Endothelial cell of umbilical vein (primary cell): ENCODE data around the gene GRID1. TPM values are rescaled to one million over a fixed set of nuclear protein-coding genes. Genes with fewer than 3 reads are reported as not detected.

Experiments used
- BruUV-seq: library from RNA; stranded (reverse); fragments of 400-500 nt; replicated peaks from 2 replicates; lab custom pipeline; 2021; lab: Mats Ljungman, UMichigan
- CTCF ChIA-PET: fragments of 300-600, 350-600 bp; sonication (Branson Sonifier 250); formaldehyde crosslinking; loops from one replicate; lab custom pipeline; 2021; ENCODE audit warnings: antibody characterized with exemption, inconsistent platforms; lab: Charles Lee
- POLR2A ChIA-PET: fragments of 300-600, 350-600 bp; sonication (Branson Sonifier 250); formaldehyde crosslinking; loops from one replicate; lab custom pipeline; 2021; ENCODE audit warnings: antibody characterized with exemption, inconsistent platforms; lab: Charles Lee
- DNase-seq: peaks from one replicate; pipeline ENCODE4 v3.0.0-alpha.2; 2011; ENCODE audit warnings: low read depth, low spot score
- FAIRE-seq: peaks from 2 replicates; lab custom pipeline; 2011; peaks lifted over from hg19 to GRCh38; lab: Jason Lieb, UNC
- H2AFZ ChIP-seq: 2 replicates; pipeline ENCODE4 v1.6.0; 2012; ENCODE audit warnings: low read depth, low read length, control low read depth, inconsistent platforms
- H3K27ac ChIP-seq: 2 replicates; pipeline ENCODE4 v1.5.1; 2011; ENCODE audit warnings: low read depth, mild to moderate bottlenecking, control low read depth, low read length, moderate library complexity; ENCODE audit not compliant: insufficient read depth
- H3K27me3 ChIP-seq, 2 experiments: 2 replicates each; pipeline versions ENCODE4 v1.6.0 to v1.6.1; 2011; ENCODE audit warnings: low read length in 2 of 2, mixed read lengths in 1 of 2; ENCODE audit not compliant: control insufficient read depth in 2 of 2, insufficient read depth in 2 of 2
- H3K36me3 ChIP-seq, 2 experiments: 2 replicates in 1 of 2; 3 replicates in 1 of 2; pipeline ENCODE4 v1.5.1; 2011; ENCODE audit warnings: low read length in 2 of 2, mild to moderate bottlenecking in 1 of 2, moderate library complexity in 1 of 2; ENCODE audit not compliant: control insufficient read depth in 2 of 2, insufficient read depth in 2 of 2; ENCODE audit errors: extremely low read depth in 1 of 2
- H3K4me1 ChIP-seq: 3 replicates; pipeline ENCODE4 v1.5.1; 2011; ENCODE audit warnings: mild to moderate bottlenecking, low read length; ENCODE audit not compliant: control insufficient read depth, insufficient read depth; ENCODE audit errors: extremely low read depth
- H3K4me2 ChIP-seq: 2 replicates; pipeline ENCODE4 v1.6.1; 2011; ENCODE audit warnings: low read length, control low read depth, mixed read lengths; ENCODE audit not compliant: insufficient read depth
- H3K4me3 ChIP-seq, 3 experiments: fragments of 200-600 bp in 1 of 3; sonication (generic), shearing (Covaris generic) in 1 of 3; replicated peaks in 1 of 3; 2 replicates each; pipeline ENCODE4 v1.5.1; 2011 to 2016; ENCODE audit warnings: control low read depth in 3 of 3, low read length in 3 of 3, mild to moderate bottlenecking in 2 of 3, inconsistent platforms in 1 of 3, low read depth in 1 of 3, moderate library complexity in 1 of 3; ENCODE audit not compliant: insufficient read depth in 1 of 3
- H3K79me2 ChIP-seq: 2 replicates; pipeline ENCODE4 v1.6.0; 2012; ENCODE audit warnings: low read length, inconsistent platforms; ENCODE audit not compliant: control insufficient read depth, insufficient read depth
- H3K9ac ChIP-seq: replicated peaks from 2 replicates; pipeline ENCODE3; 2011; ENCODE audit warnings: low read length, control low read depth; ENCODE audit not compliant: insufficient read depth; ENCODE audit errors: extremely low read depth
- H3K9me1 ChIP-seq: replicated peaks from 3 replicates; pipeline ENCODE4 v1.6.0; 2011; ENCODE audit warnings: mild to moderate bottlenecking, low read length; ENCODE audit not compliant: control insufficient read depth, insufficient read depth; ENCODE audit errors: extremely low read depth
- H3K9me3 ChIP-seq: replicated peaks from 2 replicates; pipeline ENCODE4 v1.5.1; 2012; ENCODE audit warnings: low read length, inconsistent platforms; ENCODE audit not compliant: control insufficient read depth, insufficient read depth
- H4K20me1 ChIP-seq: replicated peaks from 2 replicates; pipeline ENCODE3; 2011; ENCODE audit warnings: mild to moderate bottlenecking, low read length; ENCODE audit not compliant: control insufficient read depth, insufficient read depth; ENCODE audit errors: extremely low read depth
- CTCF ChIP-seq, 2 donors: IDR thresholded peaks; 1 replicate in 1 of 2; 2 replicates in 1 of 2; pipeline ENCODE4 v1.5.1; 2011; ENCODE audit warnings: low read length in 2 of 2, mild to moderate bottlenecking in 2 of 2, moderate library complexity in 2 of 2, control low read depth in 1 of 2, inconsistent platforms in 1 of 2, low read depth in 1 of 2; ENCODE audit not compliant: insufficient read depth in 1 of 2; ENCODE audit errors: extremely low read depth in 1 of 2
- EZH2 ChIP-seq: IDR thresholded peaks from 2 replicates; pipeline ENCODE4 v1.6.1; 2012; ENCODE audit warnings: borderline replicate concordance, low read depth, mild to moderate bottlenecking, moderate library complexity, low read length, inconsistent platforms; ENCODE audit not compliant: severe bottlenecking
- FOS ChIP-seq: IDR thresholded peaks from 2 replicates; pipeline ENCODE4 v1.6.1; 2011; ENCODE audit warnings: mild to moderate bottlenecking, low read length, moderate library complexity, borderline replicate concordance; ENCODE audit not compliant: insufficient read depth
- GATA2 ChIP-seq: IDR thresholded peaks from 2 replicates; pipeline ENCODE4 v1.7.0; 2011; ENCODE audit warnings: low read depth, mild to moderate bottlenecking, moderate library complexity, mixed read lengths, low read length; ENCODE audit not compliant: insufficient read length, insufficient read depth
- JUN ChIP-seq: IDR thresholded peaks from 2 replicates; pipeline ENCODE4 v1.6.1; 2011; ENCODE audit warnings: borderline replicate concordance, low read depth; ENCODE audit not compliant: insufficient read length, insufficient read depth
- MAX ChIP-seq: IDR thresholded peaks from 2 replicates; pipeline ENCODE4 v1.6.1; 2011; ENCODE audit not compliant: insufficient read depth, insufficient read length
- MYC ChIP-seq: IDR thresholded peaks from one replicate; pipeline ENCODE4 v1.6.1; 2011; ENCODE audit warnings: mild to moderate bottlenecking, low read depth, low read length
- POLR2A ChIP-seq: IDR thresholded peaks from 2 replicates; pipeline ENCODE4 v1.6.1; 2012; ENCODE audit warnings: low read depth, mild to moderate bottlenecking, control low read depth, low read length
- POLR2AphosphoS5 ChIP-seq: IDR thresholded peaks from 2 replicates; pipeline ENCODE4 v1.6.1; 2012; ENCODE audit warnings: low read depth, mild to moderate bottlenecking, control low read depth, low read length, moderate library complexity; ENCODE audit not compliant: insufficient read depth
- dilution Hi-C: fragments of 300-500 bp; cut with MboI; formaldehyde crosslinking; loops from one replicate; pipeline ENCODE4 v1.15.0; 2019; ENCODE audit warnings: low sequenced_read_pairs; ENCODE audit not compliant: extremely low pct_ligation_motif_present
- intact Hi-C: fragments of 100-400 bp; cut with micrococcal nuclease; formaldehyde crosslinking; loops from one replicate; pipeline ENCODE4 v1.10.0; 2022
- polyA plus RNA-seq, 4 experiments: library from polyadenylated mRNA; depleted of rRNA in 3 of 4; stranded (reverse) in 3 of 4; unstranded in 1 of 4; fragments of >200 nt; gene quantifications; 2 replicates each; pipeline versions ENCODE4 v1.2.1 to v1.2.3, GENCODE V29; 2011 to 2012; ENCODE audit warnings: missing spikeins in 1 of 4
- total RNA-seq: library from RNA; stranded (reverse); gene quantifications from 2 replicates; pipeline ENCODE4 v1.2.3, GENCODE V29; 2021

Gene GRID1
- total and polyA plus RNA-seq, 2 donors (not counting 3 experiments of a cell fraction or from before 2014, with no cell fraction given), result not detected

- no peak overlapping the region for H2AFZ ChIP-seq
- dilution Hi-C loops, result no loop called here
- H3K9me1 ChIP-seq, result no peaks in the 10 kb centered on the region
- no peak for FAIRE-seq
- no peak overlapping the region for H3K27ac ChIP-seq
- H3K79me2 ChIP-seq, result no peaks in the 10 kb centered on the region
- H3K36me3 ChIP-seq, result no peaks in the 10 kb centered on the region
- no TSS peak for BruUV-seq
- H3K9me3 ChIP-seq, result no peaks in the 10 kb centered on the region
- no peaks in the 10 kb centered on the region for H4K20me1 ChIP-seq
- no peaks in the 10 kb centered on the region for H3K4me1 ChIP-seq
- H3K9ac ChIP-seq, result no peak overlapping the region
- H3K4me2 ChIP-seq, result no peak overlapping the region
- ChIA-PET POLR2A (no interaction called here), CTCF (no interaction called here)
- intact Hi-C loops, result no loop called here
- no peaks in the 10 kb centered on the region for H3K27me3 ChIP-seq
- no peak for TF ChIP-seq FOS
- TF ChIP-seq POLR2A, result no peak
- TF ChIP-seq JUN, result no peak
- no peak for TF ChIP-seq GATA2
- no peak for TF ChIP-seq POLR2AphosphoS5
- no peak for TF ChIP-seq MYC
- no peak for TF ChIP-seq EZH2
- TF ChIP-seq CTCF (IDR thresholded peaks at IDR 0.05; ENCODE audit: extremely low read depth in 1 of 2, insufficient read depth in 1 of 2, low read depth in 1 of 2, low read length in 2 of 2), result no peak
- no peak for TF ChIP-seq MAX
- no peak overlapping the region for H3K4me3 ChIP-seq
- no peak for DNase-seq
Observed at GRCh38 chr10:86199041-86199440, 167.6 kb downstream of the GRID1 start.
